ENCODE data around the gene GPBP1L1.
"Not testable (repeated sequence)": the region's sequence is repeated elsewhere in the genome, so short reads cannot be mapped to it uniquely, and the experiment has no call there.

The GPBP1L1 gene

DNA sequence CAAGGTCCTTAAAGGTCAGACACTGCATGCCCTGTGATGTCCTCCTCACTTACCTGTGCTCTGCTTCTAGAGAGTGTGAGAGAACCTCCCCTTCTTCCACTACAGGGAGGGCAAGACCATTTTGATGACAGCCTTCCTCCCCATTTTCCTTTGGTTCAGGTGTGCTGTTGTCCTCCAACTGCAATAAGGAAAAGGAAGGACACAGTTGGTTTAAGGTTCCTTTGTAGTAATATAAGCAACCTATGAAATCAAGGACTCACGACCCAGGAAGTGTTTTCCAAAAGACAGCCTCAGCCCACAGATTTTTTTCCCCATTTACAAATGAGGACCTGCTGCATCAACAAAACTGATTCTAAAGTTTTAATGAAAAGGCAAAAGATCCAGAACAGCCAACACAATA lies 55.9 kb downstream of the GPBP1L1 start:
- no peak for DNase-seq

DNA sequence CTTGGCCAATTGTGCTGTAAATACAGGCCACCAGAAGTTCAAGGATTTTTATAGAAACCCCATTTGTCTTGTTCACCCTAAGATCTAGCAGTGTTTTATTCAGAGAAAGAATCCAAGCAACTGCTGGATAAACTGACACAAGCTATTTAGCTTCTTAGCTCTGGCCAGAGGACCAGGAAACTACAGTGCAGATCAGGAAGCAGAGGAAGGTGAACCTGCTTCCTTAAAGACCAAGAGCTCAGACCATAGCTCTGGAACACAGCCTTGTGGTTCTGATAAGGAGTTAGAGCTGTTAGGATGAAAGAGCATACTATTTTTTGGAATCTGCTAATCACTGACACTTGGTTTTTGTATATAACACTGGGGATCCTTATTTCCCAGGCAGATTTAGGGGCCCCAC lies 57.3 kb downstream of the GPBP1L1 start:
- no peak for DNase-seq

DNA sequence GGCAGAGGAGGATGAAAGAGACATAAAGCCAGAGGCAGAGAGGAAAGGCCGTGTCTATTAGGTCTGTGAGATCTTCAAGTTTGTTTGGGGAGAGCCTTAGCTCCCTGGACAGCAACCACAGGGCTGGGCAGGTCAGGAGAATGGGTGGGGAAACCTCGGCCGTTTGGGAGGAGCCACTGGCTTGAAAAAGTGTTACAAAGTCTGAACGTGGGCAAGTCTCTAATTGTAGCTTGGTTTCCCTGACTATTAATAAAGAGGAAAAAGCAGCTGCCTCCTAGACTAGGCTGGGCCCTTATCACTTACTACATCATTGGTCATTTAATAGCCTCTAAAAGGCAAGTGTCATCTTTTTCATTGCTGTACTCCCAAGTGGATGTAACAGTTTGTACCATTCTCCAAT lies 62.4 kb downstream of the GPBP1L1 start, which contains the start of gene CCDC17:
TSS of gene CCDC17 (minus strand) at position 83 of the 400 bp plus-strand sequence. CDS start 145 bp downstream, outside the sequence.
- no peak for DNase-seq

DNA sequence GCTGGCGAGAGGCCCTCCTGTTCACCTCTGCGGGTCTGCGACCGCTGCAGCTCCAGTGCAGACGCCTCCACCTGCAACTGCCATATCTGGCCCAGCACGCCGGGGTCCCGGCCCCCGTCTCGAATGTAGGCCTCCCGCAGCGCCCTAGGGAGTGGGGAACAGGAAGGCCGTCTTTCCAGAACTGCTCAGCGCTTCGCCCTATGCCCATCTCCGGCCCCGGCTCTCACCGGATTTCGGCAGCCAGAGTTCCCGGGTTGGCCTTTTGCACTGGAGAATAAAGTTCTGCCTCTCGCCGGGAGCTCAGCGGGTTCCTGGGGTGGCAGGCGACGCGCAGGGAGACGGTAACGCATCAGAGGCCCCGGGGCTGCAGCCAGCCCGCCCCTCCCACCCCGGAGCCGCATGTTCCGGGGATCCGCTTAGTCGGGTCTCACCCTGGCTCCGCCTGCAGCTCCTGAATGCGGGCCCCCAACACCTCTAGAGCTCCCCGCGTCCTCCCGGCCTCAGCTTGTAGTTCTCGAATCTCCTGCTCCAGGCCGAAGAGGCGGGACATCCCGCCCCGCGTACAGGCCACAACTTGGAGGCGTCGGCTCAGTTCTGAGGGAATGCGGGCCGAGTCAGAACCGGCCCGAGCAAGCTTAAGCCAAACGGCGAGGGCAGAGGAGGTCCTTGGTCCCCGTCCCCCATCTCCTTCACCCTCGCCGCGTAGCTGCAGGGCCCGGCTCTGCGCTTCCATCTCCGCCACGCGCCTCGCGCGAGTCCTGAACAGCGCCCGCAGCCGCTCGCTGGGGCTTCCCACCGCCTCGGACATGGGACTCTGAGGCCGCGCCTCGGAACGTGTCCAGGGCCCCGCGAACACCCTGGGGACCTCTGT lies 63.6 kb downstream of the GPBP1L1 start:
- DNase-seq = no peak

DNA sequence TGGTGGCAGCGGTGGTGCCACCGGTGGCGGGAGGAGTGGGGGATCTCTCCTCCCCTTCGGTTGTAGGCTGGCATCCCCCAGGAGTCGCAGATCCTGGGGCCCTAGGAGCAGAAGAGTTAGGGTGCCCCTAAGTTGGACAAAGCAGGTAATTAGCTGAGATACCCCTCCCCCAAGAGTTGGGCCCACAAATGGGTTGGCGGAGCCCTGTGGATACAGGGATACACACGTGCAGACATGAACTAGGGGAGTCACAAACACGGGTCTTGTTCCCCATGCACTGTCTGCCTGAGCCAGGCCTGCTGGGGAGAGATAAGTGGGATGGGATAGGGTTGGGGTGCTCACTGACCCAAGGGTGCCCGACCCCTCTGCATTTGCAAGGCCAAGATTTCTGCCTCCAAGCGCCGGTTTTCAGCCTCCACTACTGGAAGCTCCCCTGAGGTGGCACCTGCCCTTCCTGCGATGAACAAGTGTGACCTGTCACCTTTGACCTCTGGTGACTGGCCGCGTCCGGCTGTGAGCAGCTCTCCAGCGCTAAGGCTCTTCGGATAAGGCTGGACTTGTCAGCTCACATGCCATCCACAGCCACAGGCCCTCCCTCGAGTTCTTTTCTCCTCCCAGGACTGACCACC lies 64.3 kb downstream of the GPBP1L1 start:
- DNase-seq = no peak

DNA sequence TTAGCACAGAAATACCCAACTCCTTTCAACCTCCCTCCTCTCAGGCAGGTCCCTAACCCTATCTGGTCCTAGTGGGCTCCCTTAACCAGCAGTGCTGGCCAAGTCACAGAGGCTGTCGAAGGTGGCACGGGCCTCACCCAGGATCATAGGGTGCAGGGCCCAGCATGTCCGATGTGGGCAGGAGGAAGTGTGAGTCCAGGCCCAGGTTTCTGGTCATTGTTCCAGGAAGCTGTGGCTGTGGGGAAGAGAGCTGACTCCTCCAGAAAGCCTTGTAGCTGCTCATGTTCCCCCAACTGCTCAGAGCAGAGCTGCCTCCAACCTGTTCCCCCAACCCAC lies 64.9 kb downstream of the GPBP1L1 start:
- DNase-seq = no peak

DNA sequence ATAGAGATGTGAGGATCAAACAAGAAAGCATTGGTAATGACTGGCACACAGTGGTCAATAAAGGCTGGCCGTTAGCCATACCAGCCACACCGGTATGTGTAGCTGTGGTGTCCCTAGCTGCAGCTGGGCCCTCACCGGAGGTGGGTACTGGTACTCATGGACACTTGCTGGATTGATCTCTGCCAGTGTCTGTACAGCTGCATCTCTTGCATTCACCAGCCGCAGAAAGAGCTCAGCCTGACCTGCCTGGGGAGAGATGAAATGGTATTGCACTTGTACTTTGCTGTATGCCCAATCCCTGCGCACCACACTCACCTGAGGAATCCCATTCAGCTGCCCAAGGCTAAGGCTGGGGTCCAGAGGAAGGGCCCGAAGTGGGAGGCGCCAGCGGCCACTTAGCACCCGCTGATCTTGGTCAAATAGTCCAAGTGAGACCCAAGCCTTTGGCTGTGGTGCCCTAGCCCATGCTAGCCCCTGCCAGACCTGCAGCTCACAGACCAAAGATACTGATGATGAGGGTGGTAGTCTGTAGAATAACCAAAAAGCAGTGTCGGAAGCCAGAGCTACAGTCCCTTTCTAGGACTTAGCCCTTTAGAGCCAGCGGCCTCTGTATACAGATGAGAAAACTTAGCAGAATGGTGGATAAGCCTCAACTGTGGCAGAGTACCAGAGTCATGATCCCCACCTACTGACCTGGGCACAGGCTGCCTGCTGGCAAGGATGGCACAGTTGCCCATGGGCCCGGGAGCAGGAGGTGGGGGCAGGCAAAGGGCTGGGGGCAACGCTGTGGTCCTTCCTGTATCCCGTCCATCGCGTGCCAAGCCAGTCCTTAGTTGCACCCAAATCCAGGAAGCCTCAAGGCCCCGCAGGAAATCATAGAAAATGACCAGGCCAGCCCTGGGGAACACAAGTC lies 65.5 kb downstream of the GPBP1L1 start:
- DNase-seq = no peak

DNA sequence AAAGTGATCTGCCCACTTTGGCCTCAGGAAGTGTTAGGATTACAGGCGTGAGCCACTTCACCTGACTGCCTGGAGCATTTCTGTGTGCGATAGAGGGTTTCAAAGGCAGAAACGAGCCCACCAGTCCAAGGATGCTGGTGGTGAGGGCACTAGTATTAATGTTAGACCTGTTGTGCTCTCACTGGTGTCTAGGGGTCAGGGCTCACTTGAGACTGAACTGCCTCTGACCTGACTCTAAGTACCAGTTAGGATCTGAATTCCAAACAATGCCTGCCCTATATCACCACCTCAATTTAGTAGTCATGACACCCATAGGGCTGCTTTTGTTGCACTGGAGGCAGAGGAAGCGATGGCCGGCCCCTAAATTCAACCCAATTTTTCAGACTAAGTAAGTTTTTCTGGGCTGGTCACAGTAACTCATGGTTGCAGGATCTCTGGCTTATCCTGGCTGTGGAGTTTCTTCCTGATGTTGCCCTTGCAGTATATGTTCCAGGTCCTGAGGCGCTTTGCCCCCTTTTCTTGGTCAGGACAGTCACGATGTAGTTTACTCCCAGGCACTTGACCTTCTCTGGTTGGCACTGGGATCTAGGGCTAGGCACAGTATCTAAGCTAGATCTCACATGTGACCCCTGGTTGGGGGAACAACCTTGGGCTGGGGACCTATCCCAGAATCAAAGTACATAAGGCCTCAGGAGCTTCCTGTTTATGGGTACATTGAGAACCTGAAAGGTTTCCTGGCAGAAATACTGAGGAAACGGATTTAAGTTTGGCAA lies 67.0 kb downstream of the GPBP1L1 start:
- no peak for DNase-seq

DNA sequence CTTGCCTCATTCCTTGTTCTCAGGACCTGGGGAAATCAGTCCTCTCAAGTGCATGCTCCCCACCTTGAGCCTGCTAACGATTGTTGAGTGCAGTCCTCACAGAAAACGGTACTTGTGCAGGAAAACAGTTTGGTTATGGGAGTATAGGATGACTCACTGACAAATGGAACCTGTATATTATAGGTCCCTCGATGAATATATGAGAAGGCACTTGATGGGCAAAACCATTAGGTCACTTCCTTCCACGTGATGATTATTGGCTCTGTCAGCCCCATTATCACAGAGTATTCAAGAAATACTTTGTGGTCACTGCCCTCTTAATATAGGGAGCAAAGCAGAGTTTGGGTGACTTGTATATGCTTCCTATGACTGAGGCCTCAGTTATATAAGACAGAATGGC lies 68.7 kb downstream of the GPBP1L1 start:
- no peak for DNase-seq

DNA sequence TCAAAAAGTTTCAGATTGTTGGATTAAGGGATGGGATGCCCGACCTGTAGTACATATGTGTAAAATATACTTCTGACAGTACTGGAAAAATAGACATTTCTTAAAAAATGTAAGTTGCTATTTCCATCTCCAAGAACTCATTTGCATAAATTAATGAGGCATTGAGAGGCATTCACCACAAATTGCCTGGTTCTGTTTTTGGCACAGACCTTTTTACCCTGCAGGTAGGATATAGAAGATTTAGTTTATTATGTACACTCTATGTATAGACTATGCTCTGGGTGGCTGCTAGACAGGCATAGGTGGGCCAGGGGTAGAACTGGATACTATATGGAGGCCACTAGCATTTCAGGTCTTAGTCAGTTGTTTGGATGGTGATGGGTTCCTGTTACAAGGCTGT lies 70.4 kb downstream of the GPBP1L1 start:
- no peak for DNase-seq

DNA sequence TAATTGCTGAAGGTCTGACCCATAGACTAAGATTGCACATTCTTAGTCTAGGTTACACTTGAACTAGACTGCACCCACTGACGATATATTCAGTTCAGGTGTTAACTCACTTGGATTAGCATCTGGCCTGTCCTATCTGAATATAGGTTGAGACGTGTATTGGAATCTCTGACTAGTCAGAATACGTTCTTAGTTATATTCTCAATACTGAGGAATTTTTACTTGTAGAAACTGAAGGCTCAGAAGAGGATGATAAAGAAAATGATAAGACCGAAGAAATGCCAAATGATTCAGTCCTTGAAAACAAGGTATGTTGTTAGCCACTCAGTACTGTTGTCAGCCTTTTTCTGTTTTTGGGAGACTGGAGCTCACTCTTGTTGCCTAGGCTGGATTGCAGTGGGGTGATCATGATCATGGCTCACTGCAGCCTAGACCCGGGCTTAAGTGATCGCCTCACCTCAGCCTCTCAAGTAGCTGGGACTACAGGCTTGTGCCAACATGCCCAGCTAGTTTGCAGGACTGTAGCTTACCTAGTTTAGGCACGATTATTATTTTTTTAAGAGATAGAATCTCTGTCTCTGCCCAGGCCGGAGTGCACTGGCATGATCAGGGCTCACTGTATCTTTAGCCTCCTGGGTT lies 73.3 kb downstream of the GPBP1L1 start:
- no peak for DNase-seq

DNA sequence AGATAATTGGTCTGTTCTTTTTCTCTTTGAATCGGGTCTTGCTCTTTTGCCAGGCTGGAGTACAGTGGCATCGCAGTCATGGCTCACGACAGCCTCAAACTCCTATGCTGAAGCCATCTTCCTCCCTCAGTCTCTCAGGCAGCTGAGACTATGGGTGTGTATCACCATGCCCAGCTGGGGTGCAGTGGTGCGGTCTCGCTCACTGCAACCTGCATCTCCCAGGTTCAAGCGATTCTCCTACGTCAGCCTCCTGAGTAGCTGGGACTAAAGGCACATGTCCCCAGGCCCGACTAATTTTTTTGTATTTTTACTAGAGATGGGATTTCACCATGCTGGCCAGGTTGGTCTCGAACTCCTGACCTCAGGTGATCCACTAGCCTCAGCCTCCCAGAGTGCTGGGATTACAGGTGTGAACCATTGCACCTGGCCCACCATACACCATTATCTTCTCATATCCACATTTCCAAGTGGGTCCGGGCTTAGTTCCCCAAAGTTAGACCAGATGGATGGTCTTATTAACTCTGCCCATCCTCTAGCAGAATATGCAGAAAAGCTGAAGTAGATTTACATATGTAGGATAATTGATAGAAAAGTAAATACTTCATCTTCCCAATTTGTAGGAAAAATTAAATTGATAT lies 75.6 kb downstream of the GPBP1L1 start:
- DNase-seq = no peak

DNA sequence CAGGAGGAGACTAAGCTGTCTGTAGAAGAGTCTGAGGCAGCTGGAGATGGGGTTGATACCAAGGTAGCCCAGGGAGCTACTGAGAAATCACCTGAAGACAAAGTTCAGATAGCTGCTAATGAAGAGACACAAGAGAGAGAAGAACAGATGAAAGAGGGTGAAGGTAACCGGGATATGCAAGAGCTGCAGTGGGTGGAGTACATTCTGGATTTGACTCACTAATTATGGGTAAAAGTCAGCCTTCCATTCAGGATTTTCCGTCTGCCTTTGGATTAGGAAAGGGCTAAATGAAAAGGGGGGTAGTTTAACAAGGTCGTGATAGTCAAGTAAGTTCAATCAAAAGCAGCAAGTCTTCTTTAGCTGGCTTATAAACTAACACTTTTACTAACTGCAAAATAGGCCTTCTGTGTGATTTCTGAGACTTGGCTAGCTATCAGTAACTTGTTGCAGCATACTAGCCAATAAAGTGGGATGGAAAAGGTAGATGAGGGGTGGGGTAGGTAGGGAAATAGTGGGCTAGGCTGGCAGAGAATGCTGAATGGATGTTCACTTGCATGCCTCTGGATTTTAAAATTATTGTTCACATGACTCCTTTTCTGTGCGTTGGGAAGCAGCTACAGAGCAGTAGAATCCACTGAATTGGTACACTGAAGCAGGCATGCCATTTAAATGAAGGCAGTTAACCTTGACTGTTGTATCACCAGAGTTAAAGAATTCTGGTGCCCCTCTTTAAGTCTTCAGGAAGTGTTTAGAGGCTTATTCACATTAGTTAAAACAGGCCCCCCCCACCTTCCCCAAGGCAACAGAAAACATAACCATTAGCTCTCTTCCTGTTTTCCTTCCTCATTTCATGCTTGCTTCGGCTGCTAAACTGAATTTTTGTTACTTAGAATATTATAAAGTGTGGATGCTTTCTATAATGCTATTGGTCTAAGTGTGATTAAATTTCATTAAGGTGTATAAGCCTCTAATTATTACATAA lies 77.9 kb downstream of the GPBP1L1 start:
- DNase-seq = no peak

DNA sequence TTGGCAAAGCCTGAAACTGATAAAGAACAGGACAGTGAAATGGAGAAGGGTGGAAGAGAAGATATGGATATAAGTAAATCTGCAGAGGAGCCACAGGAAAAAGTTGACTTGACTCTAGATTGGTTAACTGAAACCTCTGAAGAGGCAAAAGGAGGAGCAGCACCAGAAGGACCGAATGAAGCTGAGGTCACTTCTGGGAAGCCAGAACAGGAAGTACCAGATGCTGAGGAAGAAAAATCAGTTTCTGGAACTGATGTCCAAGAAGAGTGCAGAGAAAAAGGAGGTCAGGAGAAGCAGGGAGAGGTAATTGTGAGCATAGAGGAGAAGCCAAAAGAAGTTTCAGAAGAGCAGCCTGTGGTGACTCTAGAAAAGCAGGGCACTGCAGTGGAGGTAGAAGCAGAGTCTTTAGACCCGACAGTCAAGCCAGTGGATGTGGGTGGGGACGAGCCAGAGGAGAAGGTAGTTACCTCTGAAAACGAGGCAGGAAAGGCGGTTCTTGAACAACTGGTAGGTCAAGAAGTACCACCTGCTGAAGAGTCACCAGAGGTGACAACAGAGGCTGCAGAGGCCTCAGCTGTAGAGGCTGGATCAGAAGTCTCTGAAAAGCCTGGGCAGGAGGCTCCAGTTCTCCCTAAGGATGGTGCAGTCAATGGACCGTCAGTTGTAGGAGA lies 78.8 kb downstream of the GPBP1L1 start:
- DNase-seq = no peak

DNA sequence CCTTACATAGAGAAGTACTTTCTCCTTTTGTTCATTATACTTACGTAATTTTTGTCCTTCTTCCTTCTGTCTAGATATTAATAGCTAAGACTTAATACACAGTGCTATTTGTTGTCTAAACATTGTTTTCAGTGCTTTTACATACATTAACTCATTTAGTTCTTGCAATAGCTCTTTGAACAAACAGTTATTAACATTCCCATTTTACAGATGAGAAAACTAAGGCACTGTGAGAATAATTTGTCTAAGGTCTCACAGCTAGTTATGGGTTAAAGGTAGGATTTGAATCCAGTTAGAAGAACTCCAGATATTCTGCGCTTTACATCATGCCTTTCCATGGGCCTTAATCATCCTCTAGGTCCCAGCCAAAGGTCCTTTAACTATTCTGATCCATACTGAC lies 82.1 kb downstream of the GPBP1L1 start:
- DNase-seq = no peak

DNA sequence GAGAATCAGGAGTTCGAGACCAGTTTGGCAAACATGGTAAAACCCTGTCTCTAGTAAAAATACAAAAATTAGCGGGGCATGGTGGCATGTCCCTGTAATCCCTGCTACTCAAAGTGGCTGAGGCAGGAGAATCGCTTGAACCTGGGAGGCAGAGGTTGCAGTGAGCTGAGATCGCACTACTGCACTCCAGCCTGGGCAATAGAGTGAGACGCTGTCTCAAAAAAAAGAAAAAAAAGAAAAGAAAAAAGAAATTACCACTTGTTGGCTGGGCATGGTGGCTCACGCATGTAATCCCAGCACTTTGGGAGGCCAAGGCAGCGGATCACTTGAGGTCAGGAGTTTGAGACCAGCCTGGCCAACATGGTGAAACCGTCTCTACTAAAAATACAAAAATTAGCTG lies 89.6 kb downstream of the GPBP1L1 start:
- DNase-seq = not testable (repeated sequence)

DNA sequence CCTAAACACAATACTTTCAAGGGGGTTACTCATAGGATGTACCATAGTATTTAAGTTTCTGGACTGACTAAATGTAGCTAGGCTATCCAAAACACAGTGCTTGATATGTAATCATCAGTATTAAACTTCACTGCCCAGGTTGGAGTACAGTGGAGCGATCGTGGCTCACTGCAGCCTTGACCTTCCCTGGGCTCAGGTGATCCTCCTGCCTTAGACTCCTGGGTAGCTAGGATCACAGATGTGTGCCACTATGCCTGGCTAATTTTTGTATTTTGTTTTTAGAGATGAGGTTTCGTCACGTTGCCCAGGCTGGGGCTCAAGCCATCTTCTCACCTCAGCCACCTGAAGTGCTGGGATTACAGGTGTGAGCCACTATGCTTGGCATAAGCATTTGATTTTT lies 91.9 kb downstream of the GPBP1L1 start:
- no peak for DNase-seq

DNA sequence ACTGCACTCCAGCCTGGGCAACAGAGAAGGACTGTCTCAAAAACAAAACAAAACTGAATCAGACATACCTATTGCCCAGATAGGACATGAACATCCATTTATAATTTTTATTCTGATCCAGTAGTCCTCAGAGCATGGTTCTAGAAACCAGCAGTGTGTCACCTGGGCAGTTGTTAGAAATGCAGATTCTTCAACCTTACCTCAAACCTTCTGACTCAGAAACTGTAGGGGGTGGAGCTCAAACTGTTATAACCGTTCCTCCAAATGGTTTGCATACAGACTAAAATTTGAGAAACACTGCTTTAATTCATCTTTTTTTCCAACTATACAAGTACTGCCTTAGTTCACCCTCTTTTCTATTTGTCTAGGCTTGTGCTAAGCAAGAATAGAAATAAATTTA lies 96.5 kb downstream of the GPBP1L1 start:
- no peak for DNase-seq

DNA sequence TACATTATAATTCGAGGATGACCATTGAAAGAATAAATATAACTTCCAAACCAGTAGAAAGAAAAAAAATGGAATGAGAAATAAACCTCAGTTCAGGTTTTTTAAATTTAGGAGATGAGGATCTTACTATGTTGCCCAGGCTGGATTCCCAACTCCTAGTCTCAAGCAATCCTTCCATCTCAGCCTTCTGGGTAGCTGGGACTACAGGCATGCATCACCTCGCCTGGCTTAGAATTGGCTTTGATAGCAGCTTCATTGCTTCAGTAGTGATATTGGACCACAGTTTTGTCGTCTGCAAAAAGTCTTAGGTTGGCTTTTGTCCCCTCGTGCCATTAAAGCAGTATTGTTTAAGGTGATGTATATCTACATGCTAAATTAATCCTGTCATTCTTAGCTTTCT lies 99.6 kb downstream of the GPBP1L1 start:
- no peak for DNase-seq
